ENCODE measurements around the gene ROR2. TPM values are rescaled to one million over a fixed set of nuclear protein-coding genes. Genes with fewer than 3 reads are reported as not detected.

ROR2 gene
- total RNA-seq, 1 experiment from 2014 or later: 2.7 TPM

DNA sequence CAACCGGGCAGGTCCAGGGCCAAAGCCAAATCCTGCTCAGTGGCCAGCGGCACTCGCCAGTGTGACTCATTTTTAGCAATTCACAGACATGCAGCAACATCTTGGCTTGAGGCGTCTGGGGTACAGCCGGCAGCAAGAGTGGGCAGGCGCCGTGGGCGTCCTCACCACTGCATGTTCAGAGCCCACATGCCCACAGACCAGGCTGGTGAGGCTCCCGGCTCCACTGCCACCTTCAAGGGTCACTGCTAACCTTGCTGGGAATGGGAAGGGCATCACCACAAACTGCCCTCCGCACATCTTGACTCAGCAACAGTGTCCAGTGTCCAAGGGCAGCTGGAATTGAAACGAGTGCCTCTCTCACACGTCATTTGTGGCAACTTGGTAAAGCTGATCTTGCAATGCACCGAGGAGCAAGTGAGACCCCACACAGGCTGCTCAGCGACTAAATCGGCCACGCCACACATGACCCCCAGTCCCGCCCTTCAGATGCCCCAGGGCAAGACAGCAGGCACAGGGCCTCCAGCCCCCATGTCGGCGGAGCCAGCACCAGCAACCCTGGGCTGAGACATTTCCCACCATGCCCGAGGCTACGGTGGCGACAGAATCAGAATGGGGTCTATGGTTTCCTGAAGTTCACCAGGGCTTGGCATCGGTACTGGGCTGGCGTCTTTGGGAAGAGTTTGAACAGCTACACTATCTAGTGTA lies 140.3 kb downstream of the ROR2 start:
- H3K36me3 Mint-ChIP-seq (ENCODE audit: insufficient read depth in 1 of 3, low read depth in 3 of 3): no peaks in the 10 kb centered on the region
- Histone ChIP-seq H3K9ac (ENCODE audit: extremely low read depth, insufficient read length, low read length) (no peak overlapping the region), H3K79me1 (ENCODE audit: insufficient read depth, low read depth, low read length, poor library complexity, severe bottlenecking) (no peaks in the 10 kb centered on the region), H3K18ac (ENCODE audit: insufficient read length, low read depth, low read length) (no peak overlapping the region), H3K4me2 (ENCODE audit: insufficient read depth, insufficient read length, low read length) (no peak overlapping the region), H3K79me2 (ENCODE audit: insufficient read depth, low read length) (no peaks in the 10 kb centered on the region), H4K8ac (replicated peaks; ENCODE audit: insufficient read length, low read depth, low read length) (no peak overlapping the region), H4K91ac (ENCODE audit: insufficient read length, low read depth, low read length) (no peak overlapping the region), H3K56ac (ENCODE audit: insufficient read length, low read depth, low read length) (no peak overlapping the region), H4K5ac (ENCODE audit: insufficient read length, low read depth, low read length) (no peak overlapping the region), H3K14ac (ENCODE audit: insufficient read depth, low read length) (no peak overlapping the region; the same call in 1 of the 2 replicates), H3K27ac (ENCODE audit: insufficient read length, low read depth, low read length) (no peak overlapping the region), H2BK20ac (ENCODE audit: low read depth, low read length, poor library complexity, severe bottlenecking) (no peak overlapping the region), H3K4me1 (ENCODE audit: insufficient read depth, low read length) (no peaks in the 10 kb centered on the region), H2BK5ac (ENCODE audit: insufficient read length, low read length) (no peak overlapping the region), H3K23ac (ENCODE audit: insufficient read length, low read depth, low read length) (no peak overlapping the region), H3K9me3 (ENCODE audit: control insufficient read depth, low read depth, low read length) (no peaks in the 10 kb centered on the region), H2BK15ac (ENCODE audit: low read depth, low read length) (no peak overlapping the region), H3K4ac (ENCODE audit: low read depth, low read length) (no peak overlapping the region), H3K23me2 (ENCODE audit: insufficient read length, low read depth, low read length, poor library complexity, severe bottlenecking) (no peaks in the 10 kb centered on the region), H3T11ph (ENCODE audit: low read length) (no peak overlapping the region), H2AK5ac (ENCODE audit: insufficient read length, low read length) (no peak overlapping the region), H2BK120ac (ENCODE audit: low read depth, low read length, poor library complexity, severe bottlenecking) (no peak overlapping the region), H3K27me3 (ENCODE audit: insufficient read depth, low read length) (no peaks in the 10 kb centered on the region), H2AFZ (ENCODE audit: low read length) (no peak overlapping the region), H2BK12ac (ENCODE audit: insufficient read length, low read depth, low read length) (no peak overlapping the region), H4K20me1 (ENCODE audit: control insufficient read depth, insufficient read depth, insufficient read length) (no peaks in the 10 kb centered on the region)
- no peaks in the 10 kb centered on the region; the same call in none of the 2 replicates for H3K27me3 Mint-ChIP-seq (ENCODE audit: low read depth)
- no peak overlapping the region for H3K4me3 Mint-ChIP-seq
- peaks cover 0 to 4% of the 10 kb centered on the region in 2 experiments; a peak in 1 of 4 replicates for H3K4me1 Mint-ChIP-seq
- WGBS (ENCODE audit: extremely low coverage, insufficient read length, low lambda C conversion rate): no CpG with 5 or more reads among the region's 24 CpGs
- no peak overlapping the region; a peak in 1 of 7 replicates for H3K27ac Mint-ChIP-seq
- H3K9me3 Mint-ChIP-seq: no peaks in the 10 kb centered on the region
- DNase-seq: no peak
- TF ChIP-seq CTCF (conservative IDR thresholded peaks at IDR 0.05): no peak
